ENCODE measurements around the gene OFD1.

The OFD1 gene

DNA sequence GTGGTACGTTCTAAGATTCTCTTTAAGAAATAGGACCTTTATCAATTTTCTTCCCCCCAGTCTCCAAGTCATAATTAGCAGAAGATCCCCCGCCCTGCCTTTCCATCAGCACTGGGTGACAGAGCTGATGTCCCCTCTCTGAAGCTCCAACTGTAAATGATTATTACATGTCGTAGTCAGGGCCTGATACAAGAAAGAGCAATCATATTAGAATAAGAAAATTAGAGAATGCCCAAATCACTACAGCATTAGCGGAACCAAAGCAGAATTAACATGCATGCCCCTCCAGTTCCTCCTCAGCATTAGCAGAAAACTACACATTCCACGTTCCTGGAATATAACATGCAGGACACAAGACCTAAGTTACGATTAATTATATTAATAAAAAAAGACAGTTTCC is 81.6 kb downstream of the OFD1 start:
- Mint-ChIP-seq H3K27ac (no peak overlapping the region), H3K4me3 (no peak overlapping the region), H3K9me3 (no peaks in the 10 kb centered on the region), H3K36me3 (no peaks in the 10 kb centered on the region), H3K4me1 (no peaks in the 10 kb centered on the region), H3K27me3 (peaks cover 8% of the 10 kb centered on the region)
- CTCF ChIA-PET, result no interaction called here
- DNase-seq, result no peak

DNA sequence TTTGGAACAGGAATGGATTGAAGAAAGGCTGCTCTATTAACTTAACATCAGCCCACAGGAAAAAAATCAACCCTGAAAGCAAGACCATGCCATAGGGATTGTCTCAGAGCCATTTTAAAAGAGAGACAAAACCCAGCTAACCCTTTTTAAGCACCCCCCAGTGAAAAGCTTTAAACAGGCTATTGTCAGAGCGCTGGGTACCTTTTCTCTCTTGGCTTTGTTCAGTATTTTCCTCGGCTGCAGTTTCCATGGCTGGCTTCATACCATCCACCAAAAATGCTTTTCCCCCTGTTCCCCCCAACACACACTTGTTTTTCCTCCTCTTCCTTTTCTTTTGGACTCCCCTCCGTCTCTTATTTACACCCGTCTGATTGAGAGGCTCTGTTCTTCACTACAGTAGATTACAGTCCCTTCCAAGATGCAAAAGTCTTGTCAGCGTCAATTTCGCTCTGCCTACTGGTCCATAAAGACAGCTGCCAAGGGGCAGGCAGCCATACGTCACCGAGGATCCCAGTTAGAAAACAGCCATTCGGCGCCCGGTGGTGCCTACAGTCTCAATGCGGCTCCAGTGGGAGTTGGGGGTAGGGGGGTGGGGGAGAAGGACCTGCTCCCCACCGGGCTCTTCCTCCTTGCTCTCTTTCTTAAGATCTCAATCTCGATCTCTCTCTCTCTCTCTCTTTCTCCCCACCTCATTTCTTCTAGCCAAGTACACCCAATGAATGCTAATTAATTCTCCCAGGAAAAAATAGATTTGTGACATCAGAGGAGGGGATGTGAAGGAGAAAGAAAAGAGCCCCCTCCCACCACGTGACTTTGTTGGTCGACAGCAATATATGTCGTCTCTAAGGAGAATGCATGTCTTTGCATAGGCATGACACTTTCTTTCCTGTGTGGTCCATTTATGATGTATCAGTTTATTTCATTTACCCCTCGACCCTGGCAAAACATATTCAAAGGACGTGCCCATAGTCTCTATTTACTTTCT is 82.4 kb downstream of the OFD1 start, which contains the start of gene GPM6B:
Gene GPM6B (minus strand): TSS at position 451 of the 985 bp plus-strand sequence. CDS start 189 bp downstream, at position 262.
- DNase-seq, result no peak
- no peaks in the 10 kb centered on the region for H3K9me3 Mint-ChIP-seq
- peaks cover 8% of the 10 kb centered on the region for H3K27me3 Mint-ChIP-seq
- H3K4me3 Mint-ChIP-seq, result no peak within 1 kb of the TSS
- H3K36me3 Mint-ChIP-seq, result no peaks in the 10 kb centered on the region
- CTCF ChIA-PET, result no interaction called here
- no peak within 1 kb of the TSS for H3K27ac Mint-ChIP-seq
- H3K4me1 Mint-ChIP-seq, result no peaks in the 10 kb centered on the region
